Naive thymus-derived CD4-positive, alpha-beta T cell (primary cell): ENCODE measurements around the gene SCGB3A2. TPM values are rescaled to one million over a fixed set of nuclear protein-coding genes. Genes with fewer than 3 reads are reported as not detected.

Experiments
- ATAC-seq: fragments of 150-1000 bp; cut with Tn5 transposase; 2 replicates; pipeline ENCODE4 v1.10.0; 2021; ENCODE audit warnings: mild to moderate bottlenecking, moderate library complexity
- CTCF ChIA-PET: fragments of 350-600 bp; sonication (Branson Sonifier 250); formaldehyde crosslinking; loops from one replicate; lab custom pipeline; 2021; ENCODE audit warnings: antibody characterized with exemption; lab: Charles Lee
- POLR2A ChIA-PET: fragments of 350-600 bp; sonication (Branson Sonifier 250); formaldehyde crosslinking; loops from one replicate; lab custom pipeline; 2021; ENCODE audit warnings: antibody characterized with exemption, inconsistent platforms; lab: Charles Lee
- DNase-seq, 9 donors: peaks; one replicate each; pipeline versions ENCODE4 v3.0.0 to v3.0.0-alpha.2; 2020 to 2022; ENCODE audit warnings: mixed read lengths in 1 of 9
- H3K27ac ChIP-seq: one replicate; pipeline ENCODE4 v1.7.0; 2013; ENCODE audit warnings: mild to moderate bottlenecking, low read depth, low read length, moderate library complexity
- H3K27me3 ChIP-seq, 2 donors: one replicate each; pipeline ENCODE4 v1.7.0; 2013; ENCODE audit warnings: low read length in 2 of 2, mild to moderate bottlenecking in 2 of 2, moderate library complexity in 2 of 2; ENCODE audit not compliant: control insufficient read depth in 2 of 2, insufficient read depth in 2 of 2
- H3K36me3 ChIP-seq, 3 experiments: 1 replicate in 2 of 3; 2 replicates in 1 of 3; pipeline ENCODE4 v1.7.0; 2013; ENCODE audit warnings: low read length in 3 of 3, mild to moderate bottlenecking in 3 of 3, moderate library complexity in 1 of 3; ENCODE audit not compliant: insufficient read depth in 3 of 3, control insufficient read depth in 2 of 3
- H3K4me1 ChIP-seq, 2 donors: one replicate each; pipeline ENCODE4 v1.7.0; 2013; ENCODE audit warnings: low read length in 2 of 2, mild to moderate bottlenecking in 2 of 2, moderate library complexity in 1 of 2; ENCODE audit not compliant: control insufficient read depth in 2 of 2, insufficient read depth in 2 of 2
- H3K4me3 ChIP-seq: 2 replicates; pipeline ENCODE4 v1.7.0; 2013; ENCODE audit warnings: mild to moderate bottlenecking, low read length
- H3K9me3 ChIP-seq, 3 experiments: 1 replicate in 2 of 3; 2 replicates in 1 of 3; pipeline ENCODE4 v1.7.0; 2013; ENCODE audit warnings: low read length in 3 of 3; ENCODE audit not compliant: control insufficient read depth in 2 of 3
- H3K27ac Mint-ChIP-seq, 9 donors: one replicate each; pipeline ENCODE4 v1.8.0; 2020 to 2022; ENCODE audit warnings: mixed read lengths in 9 of 9, mild to moderate bottlenecking in 8 of 9, moderate library complexity in 5 of 9, inconsistent platforms in 2 of 9
- H3K27me3 Mint-ChIP-seq, 5 donors: one replicate each; pipeline ENCODE4 v1.8.0; 2021 to 2022; ENCODE audit warnings: mixed read lengths in 5 of 5, mild to moderate bottlenecking in 1 of 5
- H3K36me3 Mint-ChIP-seq, 5 donors: one replicate each; pipeline ENCODE4 v1.8.0; 2020 to 2022; ENCODE audit warnings: mixed read lengths in 5 of 5, mild to moderate bottlenecking in 3 of 5, inconsistent platforms in 1 of 5
- H3K4me1 Mint-ChIP-seq, 7 donors: one replicate each; pipeline ENCODE4 v1.8.0; 2020 to 2022; ENCODE audit warnings: mixed read lengths in 7 of 7, mild to moderate bottlenecking in 3 of 7, inconsistent platforms in 1 of 7
- H3K4me3 Mint-ChIP-seq, 10 donors: one replicate each; pipeline ENCODE4 v1.8.0; 2020 to 2022; ENCODE audit warnings: mild to moderate bottlenecking in 10 of 10, mixed read lengths in 10 of 10, moderate library complexity in 6 of 10, inconsistent platforms in 2 of 10
- H3K9me3 Mint-ChIP-seq, 11 donors: one replicate each; pipeline ENCODE4 v1.8.0; 2020 to 2022; ENCODE audit warnings: mixed read lengths in 11 of 11, mild to moderate bottlenecking in 4 of 11, inconsistent platforms in 1 of 11, moderate library complexity in 1 of 11
- intact Hi-C, 2 donors: fragments of 100-400 bp; cut with micrococcal nuclease; formaldehyde crosslinking; loops; one replicate each; pipeline ENCODE4 v1.15.1; 2023
- polyA plus RNA-seq, 2 donors: library from polyadenylated mRNA; unstranded; fragments of 300-500 nt; fragmentation: Illumina TruSeq; gene quantifications; one replicate each; pipeline ENCODE4 v1.2.3, GENCODE V29; 2021
- total RNA-seq, 6 experiments: library from RNA in 5 of 6; stranded (reverse) in 5 of 6; gene quantifications; 1 replicate in 5 of 6; 2 replicates in 1 of 6; pipeline ENCODE4 v1.2.3 and lab custom pipeline; 2021 to 2026

SCGB3A2 gene
- total and polyA plus RNA-seq, 7 experiments from 2014 or later = not detected

- no peaks in the 10 kb centered on the region for H3K4me1 ChIP-seq
- H3K4me1 Mint-ChIP-seq = no peaks in the 10 kb centered on the region
- peaks cover 0 to 4% (median 0%) of the 10 kb centered on the region in 11 donors for H3K9me3 Mint-ChIP-seq
- H3K27ac Mint-ChIP-seq = no peak overlapping the region
- no peaks in the 10 kb centered on the region for H3K36me3 ChIP-seq
- no peak overlapping the region for H3K4me3 Mint-ChIP-seq
- H3K27ac ChIP-seq = no peak overlapping the region
- H3K4me3 ChIP-seq = no peak overlapping the region
- no peaks in the 10 kb centered on the region for H3K27me3 ChIP-seq
- no peak for ATAC-seq
- ChIA-PET CTCF (no interaction called here), POLR2A (no interaction called here)
- no peak for DNase-seq
- H3K27me3 Mint-ChIP-seq = peaks cover 0 to 21% (median 12%) of the 10 kb centered on the region in 5 donors
- H3K9me3 ChIP-seq = no peaks in the 10 kb centered on the region
- intact Hi-C loops = no loop called here
- no peaks in the 10 kb centered on the region for H3K36me3 Mint-ChIP-seq
These were observed 4.2 kb downstream of the SCGB3A2 start for GRCh38 chr5:147882586-147883313.

- no peak for DNase-seq
- CTCF ChIA-PET = no interaction called here
- H3K36me3 Mint-ChIP-seq = no peaks in the 10 kb centered on the region
These were observed 8.6 kb downstream of the SCGB3A2 start for GRCh38 chr5:147887026-147887627.

GRCh38 chr5:147887930-147888329 is 9.4 kb downstream of the SCGB3A2 start:
- Mint-ChIP-seq H3K4me3 (no peak overlapping the region), H3K27ac (no peak overlapping the region), H3K36me3 (no peaks in the 10 kb centered on the region), H3K27me3 (peaks cover 5 to 22% (median 21%) of the 10 kb centered on the region in 5 donors), H3K9me3 (peaks cover 0 to 2% (median 0%) of the 10 kb centered on the region in 11 donors), H3K4me1 (no peaks in the 10 kb centered on the region)
- DNase-seq = no peak
- ChIA-PET CTCF (no interaction called here), POLR2A (no interaction called here)
- no peak overlapping the region for H3K27ac ChIP-seq
- H3K9me3 ChIP-seq = no peaks in the 10 kb centered on the region
- H3K27me3 ChIP-seq = no peaks in the 10 kb centered on the region
- no peak overlapping the region for H3K4me3 ChIP-seq
- no peaks in the 10 kb centered on the region for H3K36me3 ChIP-seq
- no peaks in the 10 kb centered on the region for H3K4me1 ChIP-seq
- intact Hi-C loops = no loop called here
- ATAC-seq = no peak

More at GRCh38 chr5:147887026-147887627, 8.6 kb downstream of the SCGB3A2 start:
- Histone ChIP-seq H3K27me3 (no peaks in the 10 kb centered on the region), H3K9me3 (no peaks in the 10 kb centered on the region), H3K4me1 (no peaks in the 10 kb centered on the region), H3K27ac (no peak overlapping the region), H3K36me3 (no peaks in the 10 kb centered on the region), H3K4me3 (no peak overlapping the region)
- H3K27me3 Mint-ChIP-seq = peaks cover 5 to 22% (median 21%) of the 10 kb centered on the region in 5 donors
- no peak overlapping the region for H3K4me3 Mint-ChIP-seq
- no peak for ATAC-seq
- POLR2A ChIA-PET = no interaction called here
- H3K9me3 Mint-ChIP-seq = peaks cover 0 to 1% (median 0%) of the 10 kb centered on the region in 11 donors
- no peak overlapping the region for H3K27ac Mint-ChIP-seq
- H3K4me1 Mint-ChIP-seq = no peaks in the 10 kb centered on the region
- intact Hi-C loops = no loop called here

GRCh38 chr5:147892696-147893296 is 14.3 kb downstream of the SCGB3A2 start:
- no peak overlapping the region for H3K27ac Mint-ChIP-seq
- no peak for DNase-seq
- no peaks in the 10 kb centered on the region for H3K4me1 Mint-ChIP-seq
- Histone ChIP-seq H3K36me3 (no peaks in the 10 kb centered on the region), H3K9me3 (no peaks in the 10 kb centered on the region), H3K4me1 (no peaks in the 10 kb centered on the region), H3K27ac (no peak overlapping the region), H3K27me3 (no peaks in the 10 kb centered on the region), H3K4me3 (no peak overlapping the region)
- POLR2A ChIA-PET = no interaction called here
- no peaks in the 10 kb centered on the region for H3K36me3 Mint-ChIP-seq
- H3K9me3 Mint-ChIP-seq = peaks cover 0 to 2% (median 0%) of the 10 kb centered on the region in 11 donors
- CTCF ChIA-PET = interaction anchor here (0.6 kb wide), 1 partner anchor 1743 kb away, joined by 3 read pairs; no protein-coding TSS in a partner anchor
- H3K4me3 Mint-ChIP-seq = no peak overlapping the region
- peaks cover 5 to 20% (median 9%) of the 10 kb centered on the region in 5 donors for H3K27me3 Mint-ChIP-seq
- intact Hi-C loops = no loop called here
- no peak for ATAC-seq

GRCh38 chr5:147893820-147894219 is 15.3 kb downstream of the SCGB3A2 start:
- Histone ChIP-seq H3K27me3 (no peaks in the 10 kb centered on the region), H3K36me3 (no peaks in the 10 kb centered on the region), H3K4me3 (no peak overlapping the region), H3K4me1 (no peaks in the 10 kb centered on the region), H3K9me3 (no peaks in the 10 kb centered on the region), H3K27ac (no peak overlapping the region)
- no peak overlapping the region for H3K27ac Mint-ChIP-seq
- H3K9me3 Mint-ChIP-seq = peaks cover 0 to 2% (median 0%) of the 10 kb centered on the region in 11 donors
- H3K27me3 Mint-ChIP-seq = peaks cover 2 to 12% (median 8%) of the 10 kb centered on the region in 5 donors
- H3K36me3 Mint-ChIP-seq = no peaks in the 10 kb centered on the region
- CTCF ChIA-PET = no interaction called here
- no peak for ATAC-seq
- H3K4me3 Mint-ChIP-seq = no peak overlapping the region
- POLR2A ChIA-PET = no interaction called here
- H3K4me1 Mint-ChIP-seq = no peaks in the 10 kb centered on the region
- intact Hi-C loops = no loop called here
- no peak for DNase-seq

- POLR2A ChIA-PET = no interaction called here
- H3K27ac ChIP-seq = no peak overlapping the region
- no peaks in the 10 kb centered on the region for H3K9me3 ChIP-seq
- intact Hi-C loops = no loop called here
- Mint-ChIP-seq H3K27ac (no peak overlapping the region), H3K4me1 (no peaks in the 10 kb centered on the region), H3K27me3 (peaks cover 2 to 10% (median 8%) of the 10 kb centered on the region in 5 donors), H3K4me3 (no peak overlapping the region), H3K9me3 (peaks cover 0 to 3% (median 0%) of the 10 kb centered on the region in 11 donors), H3K36me3 (no peaks in the 10 kb centered on the region)
- H3K4me1 ChIP-seq = no peaks in the 10 kb centered on the region
- CTCF ChIA-PET = no interaction called here
- H3K4me3 ChIP-seq = no peak overlapping the region
- H3K36me3 ChIP-seq = no peaks in the 10 kb centered on the region
- H3K27me3 ChIP-seq = no peaks in the 10 kb centered on the region
- no peak for ATAC-seq
- no peak for DNase-seq
These were observed 17.4 kb downstream of the SCGB3A2 start for GRCh38 chr5:147895864-147896263.
